DND-41 (cell line): ENCODE measurements around the gene SMIM31.
A peak's percentile ranks its signal among the peaks of the same experiment; 100 is the strongest.

Experiments used
- ATAC-seq: fragments of 200-7000 bp; cut with Tn5 transposase; 3 replicates; pipeline ENCODE4 v1.9.1; 2021; ENCODE audit warnings: low read depth; ENCODE audit not compliant: insufficient read depth
- DNase-seq: peaks from one replicate; pipeline ENCODE4 v3.0.0-alpha.2; 2020
- H2AFZ ChIP-seq: 2 replicates; pipeline ENCODE4 v1.6.0; 2012; ENCODE audit warnings: low read depth, low read length
- H3K27ac ChIP-seq: 2 replicates; pipeline ENCODE4 v1.5.1; 2012; ENCODE audit warnings: low read length, inconsistent platforms
- H3K27me3 ChIP-seq: fragments of 200-600 bp; sonication (generic); 2 replicates; pipeline ENCODE4 v1.6.0; 2012; ENCODE audit warnings: low read length, mild to moderate bottlenecking, inconsistent platforms; ENCODE audit not compliant: insufficient read depth, poor library complexity
- H3K36me3 ChIP-seq: 2 replicates; pipeline ENCODE4 v1.5.1; 2012; ENCODE audit warnings: low read length, inconsistent platforms; ENCODE audit not compliant: insufficient read depth
- H3K4me1 ChIP-seq: 2 replicates; pipeline ENCODE4 v1.5.1; 2012; ENCODE audit warnings: mild to moderate bottlenecking, low read length; ENCODE audit not compliant: insufficient read depth
- H3K4me2 ChIP-seq: 2 replicates; pipeline ENCODE4 v1.6.0; 2012; ENCODE audit warnings: mild to moderate bottlenecking, moderate library complexity, low read length, inconsistent platforms; ENCODE audit not compliant: insufficient read depth
- H3K4me3 ChIP-seq, 2 experiments: fragments of 200-600 bp in 1 of 2; shearing (Covaris generic) in 1 of 2; 2 replicates each; pipeline ENCODE4 v1.5.1; 2012 to 2016; ENCODE audit warnings: inconsistent platforms in 2 of 2, low read length in 2 of 2, mild to moderate bottlenecking in 2 of 2, low read depth in 1 of 2, moderate library complexity in 1 of 2
- H3K79me2 ChIP-seq: 2 replicates; pipeline ENCODE4 v1.6.0; 2012; ENCODE audit warnings: low read length, inconsistent platforms; ENCODE audit not compliant: insufficient read depth
- H3K9ac ChIP-seq: 2 replicates; pipeline ENCODE4 v1.6.0; 2012; ENCODE audit warnings: low read depth, mild to moderate bottlenecking, inconsistent platforms, low read length, moderate library complexity
- H3K9me3 ChIP-seq: 2 replicates; pipeline ENCODE4 v1.5.1; 2012; ENCODE audit warnings: low read length, moderate library complexity, mild to moderate bottlenecking, inconsistent platforms; ENCODE audit not compliant: insufficient read depth, severe bottlenecking
- H4K20me1 ChIP-seq: 2 replicates; pipeline ENCODE4 v1.6.0; 2012; ENCODE audit warnings: low read length; ENCODE audit not compliant: insufficient read depth
- CTCF ChIP-seq: IDR thresholded peaks from 2 replicates; pipeline ENCODE4 v1.5.1; 2012; ENCODE audit warnings: borderline replicate concordance, low read length, moderate library complexity, mild to moderate bottlenecking; ENCODE audit not compliant: poor library complexity, severe bottlenecking; ENCODE audit errors: extremely low read depth
- EZH2 ChIP-seq: IDR thresholded peaks from 3 replicates; pipeline ENCODE4 v1.6.1; 2012; ENCODE audit warnings: borderline replicate concordance, low read depth, mild to moderate bottlenecking, moderate library complexity, low read length, inconsistent platforms; ENCODE audit not compliant: severe bottlenecking

The SMIM31 gene

GRCh38 chr4:164768516-164768915 is 14.6 kb downstream of the SMIM31 start:
- H3K4me2 ChIP-seq: no peak overlapping the region
- H3K27ac ChIP-seq: no peak overlapping the region
- no peak overlapping the region for H2AFZ ChIP-seq
- no peaks in the 10 kb centered on the region for H3K36me3 ChIP-seq
- DNase-seq (no peak), ATAC-seq (no peak)
- H3K4me1 ChIP-seq: no peaks in the 10 kb centered on the region
- no peak overlapping the region for H3K9ac ChIP-seq
- no peak overlapping the region for H3K4me3 ChIP-seq
- TF ChIP-seq EZH2 (no peak), CTCF (peak; percentile 40)
- H3K9me3 ChIP-seq: no peaks in the 10 kb centered on the region
- no peaks in the 10 kb centered on the region for H3K27me3 ChIP-seq
- H3K79me2 ChIP-seq: no peaks in the 10 kb centered on the region
- no peaks in the 10 kb centered on the region for H4K20me1 ChIP-seq

- no peak for ATAC-seq
- no peak for DNase-seq
Observed at GRCh38 chr4:164770010-164770724, 16.2 kb downstream of the SMIM31 start.

GRCh38 chr4:164771088-164771487 is 17.2 kb downstream of the SMIM31 start:
- no peaks in the 10 kb centered on the region for H3K4me1 ChIP-seq

More at GRCh38 chr4:164770010-164770724, 16.2 kb downstream of the SMIM31 start:
- no peak overlapping the region for H3K9ac ChIP-seq
- H4K20me1 ChIP-seq: no peaks in the 10 kb centered on the region
- H3K27me3 ChIP-seq: no peaks in the 10 kb centered on the region
- H2AFZ ChIP-seq: no peak overlapping the region
- H3K27ac ChIP-seq: no peak overlapping the region
- H3K36me3 ChIP-seq: no peaks in the 10 kb centered on the region
- no peaks in the 10 kb centered on the region for H3K79me2 ChIP-seq
- no peak overlapping the region for H3K4me3 ChIP-seq
- TF ChIP-seq EZH2: no peak
- no peak for TF ChIP-seq CTCF
- no peak overlapping the region for H3K4me2 ChIP-seq
- H3K9me3 ChIP-seq: no peaks in the 10 kb centered on the region
- H3K4me1 ChIP-seq: no peaks in the 10 kb centered on the region

More at GRCh38 chr4:164771088-164771487, 17.2 kb downstream of the SMIM31 start:
- Histone ChIP-seq H3K4me2 (no peak overlapping the region), H3K27ac (no peak overlapping the region), H3K9ac (no peak overlapping the region), H3K36me3 (no peaks in the 10 kb centered on the region), H4K20me1 (no peaks in the 10 kb centered on the region), H3K79me2 (no peaks in the 10 kb centered on the region), H3K9me3 (no peaks in the 10 kb centered on the region), H3K4me3 (no peak overlapping the region), H2AFZ (no peak overlapping the region), H3K27me3 (no peaks in the 10 kb centered on the region)
- TF ChIP-seq EZH2 (no peak), CTCF (no peak)
- DNase-seq (no peak), ATAC-seq (no peak)
